Gastrocnemius medialis (tissue), 4 donors: ENCODE measurements around the gene NUDCD3.

Experiments used
- CTCF ChIP-seq, 5 experiments: fragments of 450-650 bp in 3 of 5; fragments of 200-600 bp in 2 of 5; sonication (generic) in 2 of 5; IDR thresholded peaks in 4 of 5; conservative IDR thresholded peaks in 1 of 5; 1 replicate in 4 of 5; 2 replicates in 1 of 5; pipeline ENCODE4 v1.5.1; 2016 to 2019; ENCODE audit warnings: antibody characterized with exemption in 5 of 5, mild to moderate bottlenecking in 3 of 5, moderate library complexity in 3 of 5
- POLR2A ChIP-seq, 2 donors: fragments of 450-650 bp; IDR thresholded peaks; one replicate each; pipeline ENCODE4 v1.6.1; 2017; ENCODE audit warnings: antibody characterized with exemption in 2 of 2, mild to moderate bottlenecking in 2 of 2, moderate library complexity in 2 of 2

GRCh38 chr7:44415510-44415909 lies 74.9 kb downstream of the NUDCD3 start:
- TF ChIP-seq CTCF (IDR thresholded peaks at IDR 0.05 in 4 of 5, conservative IDR thresholded peaks at IDR 0.05 in 1 of 5) (no peak), POLR2A (IDR thresholded peaks at IDR 0.05) (no peak)
